HepG2 (cell line): Measurements from ENCODE around the gene DPY30. TPM values are rescaled to one million over a fixed set of nuclear protein-coding genes. Genes with fewer than 3 reads are reported as not detected.

Experiments
- CREBL2 ChIP-seq: sonication (generic); formaldehyde crosslinking; IDR thresholded peaks from 2 replicates; pipeline ENCODE4 v1.8.1; 2023; ENCODE audit warnings: missing genetic modification reagents, mild to moderate bottlenecking, borderline replicate concordance
- ETS1 ChIP-seq: sonication (generic); formaldehyde crosslinking; IDR thresholded peaks from 2 replicates; pipeline ENCODE4 v1.4.0; 2020; ENCODE audit warnings: missing genetic modification reagents
- FOSL1 ChIP-seq: sonication (generic); formaldehyde crosslinking; IDR thresholded peaks from 2 replicates; pipeline ENCODE4 v1.9.0; 2021; ENCODE audit warnings: missing genetic modification reagents, borderline replicate concordance
- LBX2 ChIP-seq: sonication (generic); formaldehyde crosslinking; IDR thresholded peaks from 2 replicates; pipeline ENCODE4 v1.5.0; 2020; ENCODE audit warnings: missing genetic modification reagents, mild to moderate bottlenecking, borderline replicate concordance
- THRA ChIP-seq: sonication (generic); formaldehyde crosslinking; IDR thresholded peaks from 2 replicates; pipeline ENCODE4 v1.4.0; 2020; ENCODE audit warnings: missing genetic modification reagents, borderline replicate concordance
- ZBTB10 ChIP-seq: sonication (generic); formaldehyde crosslinking; IDR thresholded peaks from 2 replicates; pipeline ENCODE4 v1.4.0; 2020; ENCODE audit warnings: missing genetic modification reagents, borderline replicate concordance
- ZNF138 ChIP-seq: sonication (generic); formaldehyde crosslinking; IDR thresholded peaks from 2 replicates; pipeline ENCODE4 v1.5.0; 2020; ENCODE audit warnings: mild to moderate bottlenecking, low read depth, missing genetic modification reagents
- ZNF407 ChIP-seq: sonication (generic); formaldehyde crosslinking; IDR thresholded peaks from one replicate; pipeline ENCODE4 v1.5.1; 2020; ENCODE audit warnings: mild to moderate bottlenecking, missing genetic modification reagents; ENCODE audit errors: not compliant biosample characterization
- ZNF644 ChIP-seq: IDR thresholded peaks from 2 replicates; pipeline ENCODE4 v1.6.1; 2016; ENCODE audit warnings: low read depth
- ZNF766 ChIP-seq: sonication (generic); formaldehyde crosslinking; IDR thresholded peaks from 2 replicates; pipeline ENCODE4 v1.5.0; 2020; ENCODE audit warnings: missing genetic modification reagents, borderline replicate concordance
- ZNF839 ChIP-seq: sonication (generic); formaldehyde crosslinking; IDR thresholded peaks from 2 replicates; pipeline ENCODE4 v1.4.0; 2020; ENCODE audit warnings: missing genetic modification reagents, mild to moderate bottlenecking, borderline replicate concordance
- ZNF841 ChIP-seq: sonication (generic); formaldehyde crosslinking; IDR thresholded peaks from 2 replicates; pipeline ENCODE4 v1.8.1; 2023; ENCODE audit warnings: missing genetic modification reagents, borderline replicate concordance
- polyA plus RNA-seq, 8 experiments: library from polyadenylated mRNA; depleted of rRNA in 3 of 8; stranded (reverse) in 7 of 8; unstranded in 1 of 8; fragments of >200 nt; fragmentation: Illumina TruSeq in 4 of 8; extraction: Trizol in 4 of 8; gene quantifications; 2 replicates each; pipeline versions ENCODE4 v1.2.1 to v1.2.3, GENCODE V29; 2011 to 2016; ENCODE audit warnings: low read depth in 4 of 8, missing spikeins in 1 of 8, mixed read lengths in 1 of 8; ENCODE audit not compliant: insufficient read depth in 1 of 8
- total RNA-seq, 5 experiments: library from RNA; depleted of rRNA; stranded (reverse); fragments of >200 nt; fragmentation: Illumina TruSeq; extraction: Trizol; gene quantifications; 2 replicates each; pipeline ENCODE4 v1.2.3, GENCODE V29; 2016; ENCODE audit warnings: low read depth in 1 of 5

Gene DPY30
- total and polyA plus RNA-seq, 2 of the 13 experiments (the other 11 are each of a cell fraction or from before 2014, with no cell fraction given), result 98.1 to 118 TPM

GRCh38 chr2:32010670-32011484 is 28.7 kb downstream of the DPY30 start, which contains the start of gene MEMO1 (continued):
- TF ChIP-seq THRA (CRISPR knock-in tag) (peak; percentile 85; the same call in 1 of the 2 replicates), ZNF766 (CRISPR knock-in tag) (peak; percentile 87; the same call in 1 of the 2 replicates), ZNF407 (CRISPR knock-in tag) (peak; percentile 96), ZNF138 (CRISPR knock-in tag) (peak; percentile 94), ZBTB10 (CRISPR knock-in tag) (peak; percentile 29; the same call in 1 of the 2 replicates), FOSL1 (CRISPR knock-in tag) (0 out of 2 replicates have a peak, but pooled peaks have one; percentile 9), ETS1 (0 out of 2 replicates have a peak, but pooled peaks have one; percentile 79), ZNF841 (CRISPR knock-in tag) (no peak), LBX2 (CRISPR knock-in tag) (peak; percentile 69; the same call in 1 of the 2 replicates), ZNF644 (CRISPR knock-in tag) (peak; percentile 50), CREBL2 (CRISPR knock-in tag) (no peak; the same call in none of the 2 replicates), ZNF839 (CRISPR knock-in tag) (peak; percentile 33; the same call in 1 of the 2 replicates)
